SK-N-SH treated with all-trans-retinoic acid at 6 μM for 48 hours (cell line): ENCODE data around the gene CCN6.

Experiments
- CREB5 ChIP-seq: fragments of 250-450 bp; sonication (Bioruptor Pico); IDR thresholded peaks from 2 replicates; pipeline ENCODE4 v1.5.1; 2020; ENCODE audit warnings: low read depth, mild to moderate bottlenecking, moderate library complexity
- GLIS3 ChIP-seq: fragments of 250-450 bp; sonication (Bioruptor Pico); IDR thresholded peaks from 2 replicates; pipeline ENCODE4 v1.5.0; 2020; ENCODE audit warnings: mild to moderate bottlenecking, moderate library complexity
- ISL1 ChIP-seq: fragments of 250-450 bp; sonication (Bioruptor Pico); IDR thresholded peaks from 2 replicates; pipeline ENCODE4 v2.1.2; 2022; ENCODE audit warnings: mild to moderate bottlenecking, moderate library complexity
- PATZ1 ChIP-seq: fragments of 250-450 bp; sonication (Bioruptor Pico); IDR thresholded peaks from 2 replicates; pipeline ENCODE4 v1.8.0; 2020; ENCODE audit warnings: mild to moderate bottlenecking, moderate library complexity, borderline replicate concordance
- POU6F1 ChIP-seq: fragments of 250-450 bp; sonication (Bioruptor Pico); IDR thresholded peaks from 2 replicates; pipeline ENCODE4 v1.8.0; 2021; ENCODE audit warnings: low read depth, mild to moderate bottlenecking, moderate library complexity, borderline replicate concordance
- PPARA ChIP-seq: fragments of 250-450 bp; sonication (Bioruptor Pico); IDR thresholded peaks from 2 replicates; pipeline ENCODE4 v1.5.0; 2020; ENCODE audit warnings: mild to moderate bottlenecking, borderline replicate concordance
- RARB ChIP-seq: fragments of 250-450 bp; sonication (Bioruptor Pico); IDR thresholded peaks from 2 replicates; pipeline ENCODE4 v1.8.0; 2021; ENCODE audit warnings: mild to moderate bottlenecking, moderate library complexity
- SNAI2 ChIP-seq: fragments of 250-450 bp; sonication (Bioruptor Pico); IDR thresholded peaks from 2 replicates; pipeline ENCODE4 v1.5.0; 2020; ENCODE audit warnings: mild to moderate bottlenecking, moderate library complexity
- TCF4 ChIP-seq: fragments of 250-450 bp; sonication (Bioruptor Pico); IDR thresholded peaks from 2 replicates; pipeline ENCODE4 v1.8.0; 2021; ENCODE audit warnings: mild to moderate bottlenecking, moderate library complexity, borderline replicate concordance
- ZFP30 ChIP-seq: fragments of 450-650 bp; formaldehyde crosslinking; IDR thresholded peaks from 2 replicates; pipeline ENCODE4 v1.5.0; 2022; ENCODE audit warnings: mild to moderate bottlenecking, moderate library complexity

GRCh38 chr6:112061605-112062004, 7.7 kb downstream of the CCN6 start:
- TF ChIP-seq SNAI2 (no peak), PPARA (CRISPR knock-in tag) (no peak), ISL1 (CRISPR knock-in tag) (no peak), POU6F1 (CRISPR knock-in tag) (no peak), PATZ1 (no peak), ZFP30 (no peak), RARB (CRISPR knock-in tag) (no peak), TCF4 (CRISPR knock-in tag) (no peak), GLIS3 (no peak), CREB5 (CRISPR knock-in tag) (no peak)
